GM12891 (cell line): ENCODE measurements around the gene LTV1.
"Not testable (repeated sequence)": the region's sequence is repeated elsewhere in the genome, so short reads cannot be mapped to it uniquely, and the experiment has no call there.

ENCODE experiments used
- DNase-seq: peaks from one replicate; pipeline ENCODE4 v3.0.0; 2011; ENCODE audit warnings: low spot score; ENCODE audit not compliant: insufficient read length
- FAIRE-seq: peaks from 2 replicates; lab custom pipeline; 2011; peaks lifted over from hg19 to GRCh38; lab: Jason Lieb, UNC
- PAX5 ChIP-seq: IDR thresholded peaks from 2 replicates; pipeline ENCODE4 v1.6.1; 2011; ENCODE audit warnings: low read length, moderate library complexity, mild to moderate bottlenecking; ENCODE audit not compliant: insufficient read depth, severe bottlenecking
- POLR2A ChIP-seq: IDR thresholded peaks from 2 replicates; pipeline ENCODE4 v1.6.1; 2011; ENCODE audit warnings: low read depth, low read length, control low read depth
- POLR2AphosphoS5 ChIP-seq: IDR thresholded peaks from 2 replicates; pipeline ENCODE4 v1.6.1; 2011; ENCODE audit warnings: low read depth, low read length, control low read depth
- POU2F2 ChIP-seq: IDR thresholded peaks from 2 replicates; pipeline ENCODE4 v1.6.1; 2011; ENCODE audit warnings: low read depth, mild to moderate bottlenecking, control low read depth, low read length, moderate library complexity
- SPI1 ChIP-seq: IDR thresholded peaks from 2 replicates; pipeline ENCODE4 v1.6.1; 2011; ENCODE audit warnings: low read depth, low read length, control low read depth
- TAF1 ChIP-seq: IDR thresholded peaks from 2 replicates; pipeline ENCODE4 v1.6.1; 2011; ENCODE audit warnings: low read depth, low read length, control low read depth

Gene LTV1

GRCh38 chr6:143840595-143841265 is 2.4 kb upstream of the LTV1 start:
- no peak for DNase-seq
- FAIRE-seq, result no peak
- TF ChIP-seq TAF1, result no peak
- no peak for TF ChIP-seq POLR2A
- no peak for TF ChIP-seq PAX5
- TF ChIP-seq POLR2AphosphoS5, result no peak
- TF ChIP-seq SPI1, result no peak
- TF ChIP-seq POU2F2, result no peak

- FAIRE-seq (no peak), DNase-seq (no peak)
- no peak for TF ChIP-seq SPI1
- TF ChIP-seq PAX5, result no peak
- TF ChIP-seq POLR2AphosphoS5, result no peak
- no peak for TF ChIP-seq POLR2A
Observed at GRCh38 chr6:143842461-143842901, 657 bp upstream of the LTV1 start.

- no peak for TF ChIP-seq POLR2AphosphoS5
- TF ChIP-seq POLR2A, result no peak
- no peak for TF ChIP-seq POU2F2
- no peak for TF ChIP-seq SPI1
- TF ChIP-seq PAX5, result no peak
- TF ChIP-seq TAF1, result no peak
- no peak for FAIRE-seq
Observed at GRCh38 chr6:143843677-143843999, 500 bp downstream of the LTV1 start.

GRCh38 chr6:143844006-143844405 is 868 bp downstream of the LTV1 start:
- DNase-seq (no peak), FAIRE-seq (no peak)
- TF ChIP-seq SPI1 (peak; percentile 52), POLR2AphosphoS5 (no peak)

More at GRCh38 chr6:143843677-143843999, 500 bp downstream of the LTV1 start:
- DNase-seq, result no peak

- DNase-seq (no peak), FAIRE-seq (no peak)
- no peak for TF ChIP-seq PAX5
- TF ChIP-seq POU2F2, result no peak
- no peak for TF ChIP-seq SPI1
- no peak for TF ChIP-seq TAF1
- TF ChIP-seq POLR2AphosphoS5, result no peak
- no peak for TF ChIP-seq POLR2A
Observed at GRCh38 chr6:143845033-143845432, 1.9 kb downstream of the LTV1 start.

GRCh38 chr6:143851706-143852105 is 8.6 kb downstream of the LTV1 start:
- FAIRE-seq, DNase-seq: not testable (repeated sequence)

GRCh38 chr6:143855057-143855456 is 11.9 kb downstream of the LTV1 start:
- FAIRE-seq, DNase-seq: not testable (repeated sequence)

- not testable (repeated sequence) for FAIRE-seq, DNase-seq
Observed at GRCh38 chr6:143856762-143857161, 13.6 kb downstream of the LTV1 start.

GRCh38 chr6:143857651-143858050 is 14.5 kb downstream of the LTV1 start:
- TF ChIP-seq PAX5 (no peak), SPI1 (no peak), TAF1 (no peak), POLR2A (no peak), POU2F2 (no peak), POLR2AphosphoS5 (no peak)
- FAIRE-seq (no peak), DNase-seq (no peak)

- TF ChIP-seq POLR2AphosphoS5, result no peak
- no peak for TF ChIP-seq PAX5
- no peak for TF ChIP-seq POLR2A
- no peak for TF ChIP-seq SPI1
- no peak for TF ChIP-seq POU2F2
- no peak for TF ChIP-seq TAF1
- no peak for FAIRE-seq
Observed at GRCh38 chr6:143859891-143860660, 16.9 kb downstream of the LTV1 start.

GRCh38 chr6:143863771-143864170 is 20.6 kb downstream of the LTV1 start:
- no peak for FAIRE-seq
- TF ChIP-seq POU2F2 (no peak), POLR2A (no peak), POLR2AphosphoS5 (no peak), TAF1 (no peak), SPI1 (no peak), PAX5 (no peak)
- DNase-seq, result no peak

More at GRCh38 chr6:143859891-143860660, 16.9 kb downstream of the LTV1 start:
- DNase-seq, result no peak
